ENCODE data around the gene ADH4. TPM values are rescaled to one million over a fixed set of nuclear protein-coding genes. Genes with fewer than 3 reads are reported as not detected.
A peak's percentile ranks its signal among the peaks of the same experiment; 100 is the strongest.
"Not testable (repeated sequence)": the region's sequence is repeated elsewhere in the genome, so short reads cannot be mapped to it uniquely, and the experiment has no call there.

Gene ADH4
- total and polyA plus RNA-seq, 10 donors, result 0.11 to 0.61 (median 0.34) TPM; not detected in 3

- no peaks in the 10 kb centered on the region for H3K27me3 ChIP-seq (replicated peaks in 1 of 7)
Observed at GRCh38 chr4:99121008-99121407, 23.1 kb downstream of the ADH4 start.

DNA sequence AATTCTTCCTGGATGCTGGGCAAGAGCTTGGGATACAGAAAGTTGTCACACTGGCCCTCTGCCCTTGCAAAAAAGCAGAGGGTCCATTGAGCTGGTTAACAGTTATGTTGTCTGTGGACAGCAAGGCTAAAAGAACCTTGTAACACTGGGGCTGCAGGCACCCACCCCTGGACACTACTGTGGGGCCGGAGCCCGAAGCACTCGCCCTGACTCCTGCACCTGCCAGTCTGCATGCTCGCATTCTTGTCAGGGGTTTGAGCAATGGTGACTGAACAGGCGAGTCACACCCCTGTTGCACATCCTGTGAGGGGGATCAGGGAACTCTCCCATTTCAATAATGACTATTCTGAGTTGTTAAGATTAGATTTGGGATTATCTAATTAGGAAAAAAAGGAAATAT is 23.6 kb downstream of the ADH4 start:
- intact Hi-C loops (cut with DNase I; ENCODE audit: low total_unique reads), result no loop called here
- TF ChIP-seq POLR2AphosphoS5 (IDR thresholded peaks at IDR 0.05) (no peak), POLR2A (IDR thresholded peaks at IDR 0.05) (no peak)
- no peak for DNase-seq
- Histone ChIP-seq H3K4me1 (peaks cover 0 to 6% (median 1%) of the 10 kb centered on the region in 6 donors), H3K4me3 (no peak overlapping the region), H3K27ac (no peak overlapping the region), H3K9me3 (peaks cover 0 to 3% (median 0%) of the 10 kb centered on the region in 8 donors), H3K27me3 (replicated peaks in 1 of 7) (no peaks in the 10 kb centered on the region), H3K36me3 (no peaks in the 10 kb centered on the region)
- WGBS, 5 donors, result 89 to 95% (median 91%) methylated on average over 5 of the region's 5 CpGs

More at GRCh38 chr4:99121008-99121407, 23.1 kb downstream of the ADH4 start:
- no peak for DNase-seq
- no peak for TF ChIP-seq POLR2A (IDR thresholded peaks at IDR 0.05)
- TF ChIP-seq, protein P1, sequence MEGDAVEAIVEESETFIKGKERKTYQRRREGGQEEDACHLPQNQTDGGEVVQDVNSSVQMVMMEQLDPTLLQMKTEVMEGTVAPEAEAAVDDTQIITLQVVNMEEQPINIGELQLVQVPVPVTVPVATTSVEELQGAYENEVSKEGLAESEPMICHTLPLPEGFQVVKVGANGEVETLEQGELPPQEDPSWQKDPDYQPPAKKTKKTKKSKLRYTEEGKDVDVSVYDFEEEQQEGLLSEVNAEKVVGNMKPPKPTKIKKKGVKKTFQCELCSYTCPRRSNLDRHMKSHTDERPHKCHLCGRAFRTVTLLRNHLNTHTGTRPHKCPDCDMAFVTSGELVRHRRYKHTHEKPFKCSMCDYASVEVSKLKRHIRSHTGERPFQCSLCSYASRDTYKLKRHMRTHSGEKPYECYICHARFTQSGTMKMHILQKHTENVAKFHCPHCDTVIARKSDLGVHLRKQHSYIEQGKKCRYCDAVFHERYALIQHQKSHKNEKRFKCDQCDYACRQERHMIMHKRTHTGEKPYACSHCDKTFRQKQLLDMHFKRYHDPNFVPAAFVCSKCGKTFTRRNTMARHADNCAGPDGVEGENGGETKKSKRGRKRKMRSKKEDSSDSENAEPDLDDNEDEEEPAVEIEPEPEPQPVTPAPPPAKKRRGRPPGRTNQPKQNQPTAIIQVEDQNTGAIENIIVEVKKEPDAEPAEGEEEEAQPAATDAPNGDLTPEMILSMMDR (IDR thresholded peaks at IDR 0.05 in 8 of 11, conservative IDR thresholded peaks at IDR 0.05 in 3 of 11), result no peak
- TF ChIP-seq POLR2AphosphoS5 (IDR thresholded peaks at IDR 0.05), result no peak
- no peaks in the 10 kb centered on the region for H3K36me3 ChIP-seq
- no peak overlapping the region for H3K27ac ChIP-seq
- intact Hi-C loops (cut with DNase I; ENCODE audit: low total_unique reads), result no loop called here
- H3K4me3 ChIP-seq, result no peak overlapping the region
- H3K4me1 ChIP-seq, result peaks cover 0 to 6% (median 1%) of the 10 kb centered on the region in 6 donors
- 60 to 94% (median 92%) methylated on average over 4 of the region's 4 CpGs for WGBS, 5 donors
- H3K9me3 ChIP-seq, result peaks cover 0 to 3% (median 0%) of the 10 kb centered on the region in 8 donors

- Histone ChIP-seq H3K36me3 (no peaks in the 10 kb centered on the region), H3K4me1 (peaks cover 0 to 6% (median 1%) of the 10 kb centered on the region in 6 donors), H3K9me3 (peaks cover 0 to 3% (median 0%) of the 10 kb centered on the region in 8 donors), H3K27ac (no peak overlapping the region), H3K4me3 (no peak overlapping the region), H3K27me3 (replicated peaks in 1 of 7) (no peaks in the 10 kb centered on the region)
- intact Hi-C loops (cut with DNase I; ENCODE audit: low total_unique reads), result loop anchor here (5.0 kb wide), 1 partner anchor 289 kb away; no protein-coding TSS in a partner anchor
- TF ChIP-seq POLR2A (IDR thresholded peaks at IDR 0.05) (no peak), POLR2AphosphoS5 (IDR thresholded peaks at IDR 0.05) (no peak)
- TF ChIP-seq, protein P1 (IDR thresholded peaks at IDR 0.05 in 8 of 11, conservative IDR thresholded peaks at IDR 0.05 in 3 of 11), result peak in 3 of 11 experiments; percentile 17 to 41 (median 35)
- DNase-seq, result no peak
- WGBS, 5 donors, result 42 to 67% (median 46%) methylated on average over 8 to 9 of the region's 9 CpGs
Observed at GRCh38 chr4:99117876-99118693, 26.0 kb downstream of the ADH4 start.

GRCh38 chr4:99117122-99117841 is 26.8 kb downstream of the ADH4 start:
- 86 to 96% (median 92%) methylated on average over 25 to 29 of the region's 29 CpGs for WGBS, 5 donors
- H3K36me3 ChIP-seq; H3K9me3 ChIP-seq; H3K4me3 ChIP-seq; DNase-seq; H3K27me3 ChIP-seq (replicated peaks in 1 of 7); H3K4me1 ChIP-seq; H3K27ac ChIP-seq: not testable (repeated sequence)
- intact Hi-C loops (cut with DNase I; ENCODE audit: low total_unique reads), result loop anchor here (5.0 kb wide), 1 partner anchor 290 kb away; no protein-coding TSS in a partner anchor

GRCh38 chr4:99109286-99109685 is 34.8 kb downstream of the ADH4 start:
- intact Hi-C loops (cut with DNase I; ENCODE audit: low total_unique reads); H3K27ac ChIP-seq; H3K36me3 ChIP-seq; DNase-seq; H3K9me3 ChIP-seq; H3K4me3 ChIP-seq; H3K27me3 ChIP-seq (replicated peaks in 1 of 7); H3K4me1 ChIP-seq: not testable (repeated sequence)
- WGBS, 5 donors, result 87 to 94% (median 90%) methylated on average over 12 of the region's 12 CpGs

Data from spleen (tissue), 11 donors.